CD4-positive, CD25-positive, alpha-beta regulatory T cell (primary cell): ENCODE results near the gene MEF2B. TPM values are rescaled to one million over a fixed set of nuclear protein-coding genes. Genes with fewer than 3 reads are reported as not detected.
A peak's percentile ranks its signal among the peaks of the same experiment; 100 is the strongest.

Source experiments
- ATAC-seq, 2 donors: fragments of 150-1000 bp; cut with Tn5 transposase; one replicate each; pipeline ENCODE4 v1.10.0; 2021; ENCODE audit warnings: low read depth in 2 of 2, moderate number of reproducible peaks in 2 of 2, moderate library complexity in 1 of 2
- DNase-seq, 3 donors: peaks; one replicate each; pipeline versions ENCODE4 v3.0.0 to v3.0.0-alpha.2; 2012 to 2022; ENCODE audit warnings: mixed read lengths in 1 of 3
- H3K27ac ChIP-seq: one replicate; pipeline ENCODE4 v1.7.0; 2013; ENCODE audit warnings: mild to moderate bottlenecking, low read length; ENCODE audit not compliant: insufficient read depth, poor library complexity, severe bottlenecking
- H3K27me3 ChIP-seq: one replicate; pipeline ENCODE4 v1.7.0; 2013; ENCODE audit warnings: low read length; ENCODE audit not compliant: control insufficient read depth, insufficient read depth
- H3K36me3 ChIP-seq: one replicate; pipeline ENCODE4 v1.7.0; 2013; ENCODE audit warnings: mild to moderate bottlenecking, low read length, moderate library complexity; ENCODE audit not compliant: control insufficient read depth, insufficient read depth
- H3K4me1 ChIP-seq: 2 replicates; pipeline ENCODE4 v1.7.0; 2013; ENCODE audit warnings: mild to moderate bottlenecking, low read length; ENCODE audit not compliant: insufficient read depth, control insufficient read depth, poor library complexity, severe bottlenecking
- H3K4me3 ChIP-seq: one replicate; pipeline ENCODE4 v1.7.0; 2013; ENCODE audit warnings: low read depth, mild to moderate bottlenecking, low read length, moderate library complexity
- H3K9me3 ChIP-seq, 2 experiments: 1 replicate in 1 of 2; 2 replicates in 1 of 2; pipeline ENCODE4 v1.7.0; 2013; ENCODE audit warnings: low read length in 2 of 2, mild to moderate bottlenecking in 1 of 2, moderate library complexity in 1 of 2; ENCODE audit not compliant: control insufficient read depth in 2 of 2
- H3K27ac Mint-ChIP-seq, 3 donors: one replicate each; pipeline ENCODE4 v1.8.0; 2020 to 2022; ENCODE audit warnings: mild to moderate bottlenecking in 3 of 3, mixed read lengths in 3 of 3, moderate library complexity in 2 of 3
- H3K27me3 Mint-ChIP-seq: one replicate; pipeline ENCODE4 v1.8.0; 2022; ENCODE audit warnings: mild to moderate bottlenecking, mixed read lengths
- H3K36me3 Mint-ChIP-seq: one replicate; pipeline ENCODE4 v1.8.0; 2020; ENCODE audit warnings: mixed read lengths
- H3K4me1 Mint-ChIP-seq, 4 donors: one replicate each; pipeline ENCODE4 v1.8.0; 2020 to 2022; ENCODE audit warnings: mixed read lengths in 4 of 4, mild to moderate bottlenecking in 1 of 4
- H3K4me3 Mint-ChIP-seq, 4 donors: one replicate each; pipeline ENCODE4 v1.8.0; 2020 to 2022; ENCODE audit warnings: mild to moderate bottlenecking in 4 of 4, mixed read lengths in 4 of 4, moderate library complexity in 3 of 4
- H3K9me3 Mint-ChIP-seq, 7 donors: one replicate each; pipeline ENCODE4 v1.8.0; 2020 to 2022; ENCODE audit warnings: mixed read lengths in 7 of 7, mild to moderate bottlenecking in 3 of 7, moderate library complexity in 2 of 7
- polyA plus RNA-seq, 4 donors: library from polyadenylated mRNA; unstranded; fragments of 300-500 nt; fragmentation: Illumina TruSeq; gene quantifications; one replicate each; pipeline ENCODE4 v1.2.3, GENCODE V29; 2021
- total RNA-seq: library from RNA; stranded (reverse); gene quantifications from one replicate; pipeline ENCODE4 v1.2.3, GENCODE V29; 2022

Gene MEF2B
- total and polyA plus RNA-seq, 5 donors from 2014 or later, result 0.30 to 3.5 TPM; not detected in 3

GRCh38 chr19:19212916-19213315, 42.9 kb upstream of the MEF2B start:
- peaks cover 0 to 8% (median 2%) of the 10 kb centered on the region in 4 donors for H3K4me1 Mint-ChIP-seq
- no peaks in the 10 kb centered on the region for H3K36me3 Mint-ChIP-seq
- Histone ChIP-seq H3K9me3 (no peaks in the 10 kb centered on the region), H3K4me3 (no peak overlapping the region), H3K27ac (no peak overlapping the region), H3K36me3 (no peaks in the 10 kb centered on the region), H3K27me3 (peaks cover 15% of the 10 kb centered on the region), H3K4me1 (peaks cover 2% of the 10 kb centered on the region)
- H3K9me3 Mint-ChIP-seq, result peaks cover 0 to 3% (median 0%) of the 10 kb centered on the region in 7 donors
- no peak overlapping the region for H3K4me3 Mint-ChIP-seq
- no peak for ATAC-seq
- DNase-seq, result no peak
- H3K27me3 Mint-ChIP-seq, result peaks cover 37% of the 10 kb centered on the region
- H3K27ac Mint-ChIP-seq, result no peak overlapping the region

- no peaks in the 10 kb centered on the region for H3K9me3 ChIP-seq
- no peak within 1 kb of the TSS for H3K4me3 ChIP-seq
- H3K27ac Mint-ChIP-seq, result no peak within 1 kb of the TSS
- no peaks in the 10 kb centered on the region for H3K36me3 Mint-ChIP-seq
- peaks cover 15% of the 10 kb centered on the region for H3K27me3 ChIP-seq
- peaks cover 13% of the 10 kb centered on the region for H3K4me1 ChIP-seq
- H3K4me3 Mint-ChIP-seq, result no peak within 1 kb of the TSS
- H3K27ac ChIP-seq, result no peak within 1 kb of the TSS
- H3K27me3 Mint-ChIP-seq, result peaks cover 37% of the 10 kb centered on the region
- no peak for DNase-seq
- no peaks in the 10 kb centered on the region for H3K36me3 ChIP-seq
- ATAC-seq, result no peak
- peaks cover 0 to 3% (median 0%) of the 10 kb centered on the region in 7 donors for H3K9me3 Mint-ChIP-seq
- H3K4me1 Mint-ChIP-seq, result peaks cover 0 to 20% (median 7%) of the 10 kb centered on the region in 4 donors
These were observed 41.7 kb upstream of the MEF2B start, which contains the start of gene NCAN for GRCh38 chr19:19211499-19212420. NCAN (plus strand) TSS chr19:19211958; CDS start chr19:19216954, 4,996 bp downstream.

- H3K27me3 Mint-ChIP-seq, result peaks cover 32% of the 10 kb centered on the region
These were observed 39.3 kb upstream of the MEF2B start for GRCh38 chr19:19209372-19209771.

GRCh38 chr19:19207637-19208572, 37.8 kb upstream of the MEF2B start:
- H3K4me3 ChIP-seq, result no peak overlapping the region
- Mint-ChIP-seq H3K4me1 (peaks cover 0 to 36% (median 15%) of the 10 kb centered on the region in 4 donors), H3K4me3 (peak overlapping the region in 3 of 4 donors; percentile 63 to 74 (median 66)), H3K27ac (peak overlapping the region in 2 of 3 donors; percentile 81 to 88), H3K27me3 (peaks cover 27% of the 10 kb centered on the region), H3K36me3 (no peaks in the 10 kb centered on the region), H3K9me3 (peaks cover 0 to 1% (median 0%) of the 10 kb centered on the region in 7 donors)
- DNase-seq (peak in 1 of 3 donors; percentile 57), ATAC-seq (no peak)
- no peaks in the 10 kb centered on the region for H3K36me3 ChIP-seq
- peaks cover 7% of the 10 kb centered on the region for H3K27me3 ChIP-seq
- no peaks in the 10 kb centered on the region for H3K9me3 ChIP-seq
- H3K27ac ChIP-seq, result no peak overlapping the region
- H3K4me1 ChIP-seq, result peaks cover 25% of the 10 kb centered on the region

More at GRCh38 chr19:19209372-19209771, 39.3 kb upstream of the MEF2B start:
- peaks cover 0 to 3% (median 0%) of the 10 kb centered on the region in 7 donors for H3K9me3 Mint-ChIP-seq
- H3K4me3 Mint-ChIP-seq, result no peak overlapping the region
- no peaks in the 10 kb centered on the region for H3K36me3 ChIP-seq
- H3K27ac ChIP-seq, result no peak overlapping the region
- no peaks in the 10 kb centered on the region for H3K36me3 Mint-ChIP-seq
- H3K27ac Mint-ChIP-seq, result no peak overlapping the region
- H3K4me3 ChIP-seq, result no peak overlapping the region
- no peaks in the 10 kb centered on the region for H3K9me3 ChIP-seq
- H3K27me3 ChIP-seq, result peaks cover 12% of the 10 kb centered on the region
- peaks cover 18% of the 10 kb centered on the region for H3K4me1 ChIP-seq
- ATAC-seq, result no peak
- peaks cover 0 to 28% (median 11%) of the 10 kb centered on the region in 4 donors for H3K4me1 Mint-ChIP-seq
- DNase-seq, result no peak

- H3K4me3 ChIP-seq, result no peak overlapping the region
- H3K9me3 ChIP-seq, result no peaks in the 10 kb centered on the region
- ATAC-seq (no peak), DNase-seq (peak in 1 of 3 donors; percentile 17)
- Mint-ChIP-seq H3K27ac (peak overlapping the region in 2 of 3 donors; percentile 77 to 81), H3K4me3 (peak overlapping the region; percentile 3 to 77 (median 58)), H3K9me3 (peaks cover 0 to 1% (median 0%) of the 10 kb centered on the region in 7 donors), H3K4me1 (peaks cover 0 to 46% (median 16%) of the 10 kb centered on the region in 4 donors), H3K36me3 (no peaks in the 10 kb centered on the region), H3K27me3 (peaks cover 21% of the 10 kb centered on the region)
- no peaks in the 10 kb centered on the region for H3K36me3 ChIP-seq
- H3K4me1 ChIP-seq, result peaks cover 35% of the 10 kb centered on the region
- no peak overlapping the region for H3K27ac ChIP-seq
- peaks cover 5% of the 10 kb centered on the region for H3K27me3 ChIP-seq
These were observed 36.9 kb upstream of the MEF2B start for GRCh38 chr19:19206938-19207337.

- DNase-seq, result no peak
- Histone ChIP-seq H3K27ac (no peak overlapping the region), H3K4me3 (no peak overlapping the region), H3K9me3 (no peaks in the 10 kb centered on the region), H3K4me1 (peaks cover 37% of the 10 kb centered on the region), H3K27me3 (no peaks in the 10 kb centered on the region), H3K36me3 (no peaks in the 10 kb centered on the region)
- H3K9me3 Mint-ChIP-seq, result peaks cover 0 to 1% (median 0%) of the 10 kb centered on the region in 7 donors
- H3K27ac Mint-ChIP-seq, result no peak overlapping the region
- no peaks in the 10 kb centered on the region for H3K36me3 Mint-ChIP-seq
- no peak for ATAC-seq
- peaks cover 0 to 49% (median 16%) of the 10 kb centered on the region in 4 donors for H3K4me1 Mint-ChIP-seq
- H3K27me3 Mint-ChIP-seq, result peaks cover 15% of the 10 kb centered on the region
- H3K4me3 Mint-ChIP-seq, result peak overlapping the region in 3 of 4 donors; percentile 68 to 96 (median 92)
These were observed 35.6 kb upstream of the MEF2B start for GRCh38 chr19:19205416-19206410.
